Muscle layer of colon (tissue), 2 donors: ENCODE measurements around the gene ZNF414.

Source experiments
- H3K27ac ChIP-seq: one replicate; pipeline ENCODE4 v1.7.0; 2013; ENCODE audit warnings: low read depth, mild to moderate bottlenecking, low read length, moderate library complexity
- H3K27me3 ChIP-seq, 2 donors: one replicate each; pipeline ENCODE4 v1.7.0; 2013; ENCODE audit warnings: low read length in 2 of 2, mild to moderate bottlenecking in 2 of 2; ENCODE audit not compliant: insufficient read depth in 2 of 2, control insufficient read depth in 1 of 2
- H3K36me3 ChIP-seq: one replicate; pipeline ENCODE4 v1.7.0; 2013; ENCODE audit warnings: mild to moderate bottlenecking, low read length; ENCODE audit not compliant: insufficient read depth
- H3K4me1 ChIP-seq: one replicate; pipeline ENCODE4 v1.7.0; 2013; ENCODE audit warnings: mild to moderate bottlenecking, low read length; ENCODE audit not compliant: insufficient read depth
- H3K4me3 ChIP-seq, 2 donors: one replicate each; pipeline ENCODE4 v1.7.0; 2013; ENCODE audit warnings: low read length in 2 of 2, low read depth in 1 of 2, mild to moderate bottlenecking in 1 of 2, moderate library complexity in 1 of 2
- H3K9ac ChIP-seq: one replicate; pipeline ENCODE4 v1.7.0; 2013; ENCODE audit warnings: low read length
- H3K9me3 ChIP-seq: one replicate; pipeline ENCODE4 v1.7.0; 2013; ENCODE audit warnings: mild to moderate bottlenecking, low read length
- donor health status: abdominal sarcoma.
- donor health status: Adenocarcinoma of cecum.

Gene ZNF414

DNA sequence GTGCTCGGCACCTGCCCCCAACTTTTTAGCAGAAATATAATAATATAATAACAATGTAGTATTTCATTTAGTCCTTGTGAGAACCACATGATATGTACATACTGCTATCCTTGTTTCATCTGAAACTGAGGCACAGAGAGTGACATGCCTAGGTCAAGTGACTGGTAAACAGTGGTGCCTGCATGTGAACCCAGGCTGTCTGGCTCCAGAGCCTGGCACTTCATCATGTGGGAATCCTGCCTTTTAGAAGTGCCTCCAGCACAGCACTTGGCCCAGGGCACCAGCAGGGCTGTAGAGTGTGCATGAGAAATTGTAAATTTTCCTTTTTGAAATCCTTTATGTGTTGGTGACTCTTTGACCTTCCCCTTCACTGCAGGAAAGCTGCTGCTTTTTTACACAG lies 39.0 kb downstream of the ZNF414 start:
- Histone ChIP-seq H3K9me3 (no peaks in the 10 kb centered on the region), H3K9ac (no peak overlapping the region), H3K27me3 (no peaks in the 10 kb centered on the region), H3K4me1 (peaks cover 10% of the 10 kb centered on the region), H3K4me3 (no peak overlapping the region), H3K27ac (no peak overlapping the region), H3K36me3 (peaks cover 66% of the 10 kb centered on the region)

DNA sequence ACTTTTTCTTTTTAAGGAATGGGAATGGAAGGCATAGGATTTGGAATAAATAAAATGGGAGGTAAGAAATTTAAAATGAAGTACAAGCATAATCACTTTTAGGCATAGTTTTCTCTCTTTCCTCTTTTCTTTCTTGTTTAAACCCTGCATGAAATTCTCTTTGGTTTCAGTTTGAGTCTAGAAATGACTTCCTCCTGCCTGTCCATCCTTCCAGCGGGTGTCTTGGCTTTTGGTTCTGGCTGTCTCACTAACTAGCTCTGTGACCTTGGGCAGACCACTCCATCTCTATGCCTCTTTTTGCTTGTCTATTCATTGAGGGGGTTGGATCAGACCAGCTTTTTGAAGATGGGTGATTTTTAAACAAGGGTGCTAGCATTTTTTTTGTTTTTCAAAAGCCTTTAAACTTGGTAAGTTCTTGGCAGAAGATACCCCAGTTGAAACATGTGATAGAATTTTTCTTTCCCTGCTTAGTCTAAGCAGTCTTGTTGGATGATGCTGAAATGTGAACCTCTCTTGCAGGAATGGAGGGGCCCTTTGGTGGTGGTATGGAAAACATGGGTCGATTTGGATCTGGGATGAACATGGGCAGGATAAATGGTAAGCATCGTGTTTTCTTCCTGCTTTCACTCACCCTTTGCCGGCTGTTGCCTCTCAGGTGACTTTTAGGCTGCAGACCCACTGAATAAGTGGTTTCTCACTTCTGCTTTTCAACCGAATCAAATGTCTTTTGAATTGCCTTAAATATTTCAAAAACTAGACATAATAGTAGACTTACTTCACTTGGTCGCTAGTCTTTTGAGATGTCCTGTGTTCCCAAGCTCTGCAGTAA lies 40.1 kb downstream of the ZNF414 start:
- H3K27me3 ChIP-seq = no peaks in the 10 kb centered on the region
- H3K27ac ChIP-seq = no peak overlapping the region
- no peak overlapping the region for H3K9ac ChIP-seq
- H3K36me3 ChIP-seq = peaks cover 73% of the 10 kb centered on the region
- H3K4me1 ChIP-seq = peaks cover 9% of the 10 kb centered on the region
- no peak overlapping the region for H3K4me3 ChIP-seq
- H3K9me3 ChIP-seq = no peaks in the 10 kb centered on the region

- H3K4me3 ChIP-seq = no peak overlapping the region
- H3K9me3 ChIP-seq = no peaks in the 10 kb centered on the region
- H3K27me3 ChIP-seq = no peaks in the 10 kb centered on the region
- H3K9ac ChIP-seq = no peak overlapping the region
- no peak overlapping the region for H3K27ac ChIP-seq
- peaks cover 90% of the 10 kb centered on the region for H3K36me3 ChIP-seq
- H3K4me1 ChIP-seq = no peaks in the 10 kb centered on the region
Measured at GRCh38 chr19:8469613-8470368, 44.2 kb downstream of the ZNF414 start.

GRCh38 chr19:8468761-8469373 lies 45.1 kb downstream of the ZNF414 start:
- peaks cover 90% of the 10 kb centered on the region for H3K36me3 ChIP-seq
- no peak overlapping the region for H3K9ac ChIP-seq
- no peak overlapping the region for H3K27ac ChIP-seq
- no peaks in the 10 kb centered on the region for H3K27me3 ChIP-seq
- no peaks in the 10 kb centered on the region for H3K9me3 ChIP-seq
- no peaks in the 10 kb centered on the region for H3K4me1 ChIP-seq
- no peak overlapping the region for H3K4me3 ChIP-seq

DNA sequence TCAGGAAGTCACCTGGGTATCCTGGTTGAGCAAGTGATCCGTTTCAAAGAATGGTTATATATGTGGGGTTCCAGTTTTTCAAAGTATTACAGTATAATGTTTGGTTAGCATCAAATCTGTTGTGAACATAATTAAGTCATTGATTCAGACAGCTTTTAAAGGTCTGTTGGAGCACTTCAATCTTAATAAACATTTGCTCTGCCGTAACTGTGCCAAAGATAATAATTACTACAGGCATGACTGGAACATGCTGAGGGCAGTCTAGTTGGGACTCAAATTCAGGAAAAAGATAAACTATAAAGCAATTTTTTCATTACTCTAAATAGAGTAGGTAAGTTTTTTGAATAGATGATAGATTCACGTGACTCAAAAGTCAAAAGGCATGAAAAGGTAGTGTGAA lies 45.8 kb downstream of the ZNF414 start:
- Histone ChIP-seq H3K27me3 (no peaks in the 10 kb centered on the region), H3K27ac (no peak overlapping the region), H3K4me1 (peaks cover 4% of the 10 kb centered on the region), H3K9ac (no peak overlapping the region), H3K9me3 (no peaks in the 10 kb centered on the region), H3K36me3 (peaks cover 91% of the 10 kb centered on the region), H3K4me3 (no peak overlapping the region)

DNA sequence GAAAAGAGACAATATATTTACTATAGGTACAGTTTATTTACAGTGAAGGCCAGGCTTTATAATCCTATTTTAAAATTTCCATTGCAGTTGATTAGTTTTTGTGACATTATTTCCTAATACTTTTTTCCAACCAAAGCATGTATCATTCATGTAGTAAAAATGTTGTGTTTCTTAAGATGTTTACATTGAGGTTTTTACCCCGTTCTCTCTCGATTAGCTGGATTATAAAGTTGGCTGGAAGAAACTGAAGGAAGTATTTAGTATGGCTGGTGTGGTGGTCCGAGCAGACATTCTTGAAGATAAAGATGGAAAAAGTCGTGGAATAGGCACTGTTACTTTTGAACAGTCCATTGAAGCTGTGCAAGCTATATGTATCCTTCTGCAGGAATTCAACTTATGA lies 47.9 kb downstream of the ZNF414 start:
- H3K36me3 ChIP-seq = peaks cover 76% of the 10 kb centered on the region
- H3K9me3 ChIP-seq = no peaks in the 10 kb centered on the region
- H3K4me3 ChIP-seq = no peak overlapping the region
- H3K9ac ChIP-seq = no peak overlapping the region
- H3K27ac ChIP-seq = no peak overlapping the region
- peaks cover 22% of the 10 kb centered on the region for H3K4me1 ChIP-seq
- H3K27me3 ChIP-seq = no peaks in the 10 kb centered on the region

GRCh38 chr19:8463365-8463764 lies 50.6 kb downstream of the ZNF414 start:
- H3K27me3 ChIP-seq = no peaks in the 10 kb centered on the region
- H3K36me3 ChIP-seq = peaks cover 50% of the 10 kb centered on the region
- H3K27ac ChIP-seq = no peak overlapping the region
- peaks cover 47% of the 10 kb centered on the region for H3K4me1 ChIP-seq
- no peak overlapping the region for H3K9ac ChIP-seq
- H3K4me3 ChIP-seq = no peak overlapping the region
- H3K9me3 ChIP-seq = no peaks in the 10 kb centered on the region

GRCh38 chr19:8462571-8462970 lies 51.4 kb downstream of the ZNF414 start:
- peaks cover 55% of the 10 kb centered on the region for H3K4me1 ChIP-seq
- H3K27me3 ChIP-seq = no peaks in the 10 kb centered on the region
- H3K9me3 ChIP-seq = no peaks in the 10 kb centered on the region
- peaks cover 43% of the 10 kb centered on the region for H3K36me3 ChIP-seq
- H3K9ac ChIP-seq = no peak overlapping the region
- H3K4me3 ChIP-seq = no peak overlapping the region
- no peak overlapping the region for H3K27ac ChIP-seq

DNA sequence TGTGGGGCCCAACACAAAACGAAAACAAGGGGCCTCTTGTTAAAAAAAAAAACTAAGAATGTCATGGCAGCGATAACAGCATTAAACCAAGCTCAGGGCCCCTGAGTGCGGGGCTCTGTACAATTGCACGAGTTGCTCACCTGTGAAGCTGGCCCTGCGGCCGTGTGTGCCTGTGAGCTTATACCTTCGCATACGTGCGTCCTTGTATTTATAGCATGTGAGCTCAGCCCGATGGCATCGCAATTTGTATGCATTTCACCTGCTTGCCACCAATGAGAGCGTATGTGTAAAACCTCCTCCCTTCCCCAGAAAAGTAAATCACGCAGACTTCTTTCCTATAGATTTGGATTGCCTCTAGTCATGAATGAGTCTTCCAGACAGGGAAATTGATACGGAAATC lies 52.1 kb downstream of the ZNF414 start:
- H3K4me3 ChIP-seq = no peak overlapping the region
- H3K4me1 ChIP-seq = peaks cover 62% of the 10 kb centered on the region
- no peak overlapping the region for H3K27ac ChIP-seq
- H3K36me3 ChIP-seq = peaks cover 36% of the 10 kb centered on the region
- no peaks in the 10 kb centered on the region for H3K9me3 ChIP-seq
- H3K9ac ChIP-seq = no peak overlapping the region
- H3K27me3 ChIP-seq = no peaks in the 10 kb centered on the region

- peaks cover 36% of the 10 kb centered on the region for H3K36me3 ChIP-seq
- H3K4me1 ChIP-seq = peaks cover 67% of the 10 kb centered on the region
- no peaks in the 10 kb centered on the region for H3K9me3 ChIP-seq
- H3K27ac ChIP-seq = no peak overlapping the region
- H3K9ac ChIP-seq = no peak overlapping the region
- no peaks in the 10 kb centered on the region for H3K27me3 ChIP-seq
- H3K4me3 ChIP-seq = no peak overlapping the region
Measured at GRCh38 chr19:8461376-8461775, 52.6 kb downstream of the ZNF414 start.

- Histone ChIP-seq H3K36me3 (peaks cover 36% of the 10 kb centered on the region), H3K9me3 (no peaks in the 10 kb centered on the region), H3K27me3 (no peaks in the 10 kb centered on the region), H3K9ac (peak overlapping the region; percentile 37), H3K4me1 (peaks cover 71% of the 10 kb centered on the region), H3K27ac (no peak overlapping the region), H3K4me3 (no peak overlapping the region)
Measured at GRCh38 chr19:8460516-8461298, 53.3 kb downstream of the ZNF414 start.
